ENCODE measurements around the gene KCNS1.

DNA sequence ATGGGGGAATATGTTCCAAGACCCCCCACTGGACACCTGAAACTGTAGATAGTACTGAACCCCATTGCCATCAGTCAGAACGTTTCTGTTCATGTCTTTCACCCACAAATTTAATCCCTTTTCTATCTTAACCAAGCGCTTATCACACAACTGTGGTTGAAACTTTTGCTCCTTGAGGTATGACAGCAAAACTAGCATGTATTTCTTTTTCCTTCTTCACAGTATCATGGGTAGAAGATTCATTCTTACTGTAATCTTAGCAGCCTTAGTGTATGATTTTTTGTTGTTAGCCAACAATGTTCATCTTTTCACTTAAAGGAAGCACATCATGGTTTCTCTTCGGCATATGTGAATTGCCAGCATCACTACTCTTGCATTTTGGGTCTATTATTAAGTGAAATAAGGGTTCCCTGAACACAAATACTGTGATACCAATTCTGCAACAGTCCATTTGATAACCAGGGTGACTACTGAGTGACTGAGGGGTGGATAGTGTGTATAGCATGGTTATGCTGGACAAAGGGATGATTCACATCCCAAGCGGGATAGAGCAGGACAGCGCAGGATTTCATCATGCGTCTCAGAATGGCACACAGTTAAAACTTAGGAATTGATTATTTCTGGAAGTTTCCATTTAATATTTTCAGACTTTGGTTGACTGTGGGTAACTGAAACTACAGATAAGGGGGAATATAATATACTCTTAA, 41.8 kb downstream of the KCNS1 start:
- TF ChIP-seq, protein P1, sequence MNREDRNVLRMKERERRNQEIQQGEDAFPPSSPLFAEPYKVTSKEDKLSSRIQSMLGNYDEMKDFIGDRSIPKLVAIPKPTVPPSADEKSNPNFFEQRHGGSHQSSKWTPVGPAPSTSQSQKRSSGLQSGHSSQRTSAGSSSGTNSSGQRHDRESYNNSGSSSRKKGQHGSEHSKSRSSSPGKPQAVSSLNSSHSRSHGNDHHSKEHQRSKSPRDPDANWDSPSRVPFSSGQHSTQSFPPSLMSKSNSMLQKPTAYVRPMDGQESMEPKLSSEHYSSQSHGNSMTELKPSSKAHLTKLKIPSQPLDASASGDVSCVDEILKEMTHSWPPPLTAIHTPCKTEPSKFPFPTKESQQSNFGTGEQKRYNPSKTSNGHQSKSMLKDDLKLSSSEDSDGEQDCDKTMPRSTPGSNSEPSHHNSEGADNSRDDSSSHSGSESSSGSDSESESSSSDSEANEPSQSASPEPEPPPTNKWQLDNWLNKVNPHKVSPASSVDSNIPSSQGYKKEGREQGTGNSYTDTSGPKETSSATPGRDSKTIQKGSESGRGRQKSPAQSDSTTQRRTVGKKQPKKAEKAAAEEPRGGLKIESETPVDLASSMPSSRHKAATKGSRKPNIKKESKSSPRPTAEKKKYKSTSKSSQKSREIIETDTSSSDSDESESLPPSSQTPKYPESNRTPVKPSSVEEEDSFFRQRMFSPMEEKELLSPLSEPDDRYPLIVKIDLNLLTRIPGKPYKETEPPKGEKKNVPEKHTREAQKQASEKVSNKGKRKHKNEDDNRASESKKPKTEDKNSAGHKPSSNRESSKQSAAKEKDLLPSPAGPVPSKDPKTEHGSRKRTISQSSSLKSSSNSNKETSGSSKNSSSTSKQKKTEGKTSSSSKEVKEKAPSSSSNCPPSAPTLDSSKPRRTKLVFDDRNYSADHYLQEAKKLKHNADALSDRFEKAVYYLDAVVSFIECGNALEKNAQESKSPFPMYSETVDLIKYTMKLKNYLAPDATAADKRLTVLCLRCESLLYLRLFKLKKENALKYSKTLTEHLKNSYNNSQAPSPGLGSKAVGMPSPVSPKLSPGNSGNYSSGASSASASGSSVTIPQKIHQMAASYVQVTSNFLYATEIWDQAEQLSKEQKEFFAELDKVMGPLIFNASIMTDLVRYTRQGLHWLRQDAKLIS (CRISPR knock-in tag; IDR thresholded peaks at IDR 0.05; ENCODE audit: borderline replicate concordance), result no peak
- TF ChIP-seq, protein P2, sequence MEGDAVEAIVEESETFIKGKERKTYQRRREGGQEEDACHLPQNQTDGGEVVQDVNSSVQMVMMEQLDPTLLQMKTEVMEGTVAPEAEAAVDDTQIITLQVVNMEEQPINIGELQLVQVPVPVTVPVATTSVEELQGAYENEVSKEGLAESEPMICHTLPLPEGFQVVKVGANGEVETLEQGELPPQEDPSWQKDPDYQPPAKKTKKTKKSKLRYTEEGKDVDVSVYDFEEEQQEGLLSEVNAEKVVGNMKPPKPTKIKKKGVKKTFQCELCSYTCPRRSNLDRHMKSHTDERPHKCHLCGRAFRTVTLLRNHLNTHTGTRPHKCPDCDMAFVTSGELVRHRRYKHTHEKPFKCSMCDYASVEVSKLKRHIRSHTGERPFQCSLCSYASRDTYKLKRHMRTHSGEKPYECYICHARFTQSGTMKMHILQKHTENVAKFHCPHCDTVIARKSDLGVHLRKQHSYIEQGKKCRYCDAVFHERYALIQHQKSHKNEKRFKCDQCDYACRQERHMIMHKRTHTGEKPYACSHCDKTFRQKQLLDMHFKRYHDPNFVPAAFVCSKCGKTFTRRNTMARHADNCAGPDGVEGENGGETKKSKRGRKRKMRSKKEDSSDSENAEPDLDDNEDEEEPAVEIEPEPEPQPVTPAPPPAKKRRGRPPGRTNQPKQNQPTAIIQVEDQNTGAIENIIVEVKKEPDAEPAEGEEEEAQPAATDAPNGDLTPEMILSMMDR (IDR thresholded peaks at IDR 0.05), result no peak
- TF ChIP-seq KAT7 (CRISPR knock-in tag; IDR thresholded peaks at IDR 0.05; ENCODE audit: borderline replicate concordance), result no peak
- TF ChIP-seq ESRRA (CRISPR knock-in tag; IDR thresholded peaks at IDR 0.05; ENCODE audit: borderline replicate concordance), result no peak
- no peak for TF ChIP-seq NFE2L1 (CRISPR knock-in tag; IDR thresholded peaks at IDR 0.05)
- TF ChIP-seq CBFB (CRISPR knock-in tag; IDR thresholded peaks at IDR 0.05; ENCODE audit: low read depth), result no peak
- TF ChIP-seq, protein P3, sequence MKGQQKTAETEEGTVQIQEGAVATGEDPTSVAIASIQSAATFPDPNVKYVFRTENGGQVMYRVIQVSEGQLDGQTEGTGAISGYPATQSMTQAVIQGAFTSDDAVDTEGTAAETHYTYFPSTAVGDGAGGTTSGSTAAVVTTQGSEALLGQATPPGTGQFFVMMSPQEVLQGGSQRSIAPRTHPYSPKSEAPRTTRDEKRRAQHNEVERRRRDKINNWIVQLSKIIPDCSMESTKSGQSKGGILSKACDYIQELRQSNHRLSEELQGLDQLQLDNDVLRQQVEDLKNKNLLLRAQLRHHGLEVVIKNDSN (CRISPR knock-in tag; IDR thresholded peaks at IDR 0.05), result no peak

Measured in WTC11 (cell line).